Spinal cord (tissue), 10 donors: Measurements from ENCODE around the gene RECK. TPM values are rescaled to one million over a fixed set of nuclear protein-coding genes. Genes with fewer than 3 reads are reported as not detected.

Experiments used
- DNase-seq, 6 donors: peaks; one replicate each; pipeline versions ENCODE4 v3.0.0 to v3.0.0-alpha.2; 2013 to 2015; ENCODE audit warnings: low spot score in 6 of 6, low read depth in 4 of 6
- H3K27ac ChIP-seq: one replicate; pipeline ENCODE4 v1.5.1; 2013; ENCODE audit warnings: low read depth, low read length, control low read depth
- H3K27me3 ChIP-seq: one replicate; pipeline ENCODE4 v1.6.1; 2013; ENCODE audit warnings: low read length; ENCODE audit not compliant: control insufficient read depth, insufficient read depth
- H3K36me3 ChIP-seq: one replicate; pipeline ENCODE4 v1.6.1; 2013; ENCODE audit warnings: low read length; ENCODE audit not compliant: control insufficient read depth, insufficient read depth
- H3K4me1 ChIP-seq: one replicate; pipeline ENCODE4 v1.6.1; 2013; ENCODE audit warnings: low read length; ENCODE audit not compliant: control insufficient read depth, insufficient read depth
- H3K4me3 ChIP-seq: one replicate; pipeline ENCODE4 v1.5.1; 2013; ENCODE audit warnings: low read depth, low read length, control low read depth
- H3K9me3 ChIP-seq: one replicate; pipeline ENCODE4 v1.6.1; 2013; ENCODE audit warnings: low read length; ENCODE audit not compliant: control insufficient read depth, insufficient read depth
- WGBS: methylation state at CpG from one replicate; pipeline ENCODE4 v1.1.5; 2013; ENCODE audit warnings: missing lambda C conversion rate; ENCODE audit not compliant: insufficient coverage; 5-methylcytosine and 5-hydroxymethylcytosine counted together
- polyA plus RNA-seq, 2 donors: library from polyadenylated mRNA; unstranded; fragments of 120-200 nt; gene quantifications; one replicate each; pipeline ENCODE4 v1.2.1, GENCODE V29; 2013; ENCODE audit not compliant: insufficient read length in 2 of 2
- total RNA-seq, 2 donors: library from RNA; depleted of rRNA in 1 of 2; stranded (reverse); fragments of 120-200 nt in 1 of 2; fragments of >200 nt in 1 of 2; gene quantifications; one replicate each; pipeline versions ENCODE4 v1.2.3 to v1.2.4, GENCODE V29; 2013 to 2014
- donor health status: healthy.

RECK gene
- total and polyA plus RNA-seq, 4 donors = 10.9 to 19.4 (median 17.3) TPM

DNA sequence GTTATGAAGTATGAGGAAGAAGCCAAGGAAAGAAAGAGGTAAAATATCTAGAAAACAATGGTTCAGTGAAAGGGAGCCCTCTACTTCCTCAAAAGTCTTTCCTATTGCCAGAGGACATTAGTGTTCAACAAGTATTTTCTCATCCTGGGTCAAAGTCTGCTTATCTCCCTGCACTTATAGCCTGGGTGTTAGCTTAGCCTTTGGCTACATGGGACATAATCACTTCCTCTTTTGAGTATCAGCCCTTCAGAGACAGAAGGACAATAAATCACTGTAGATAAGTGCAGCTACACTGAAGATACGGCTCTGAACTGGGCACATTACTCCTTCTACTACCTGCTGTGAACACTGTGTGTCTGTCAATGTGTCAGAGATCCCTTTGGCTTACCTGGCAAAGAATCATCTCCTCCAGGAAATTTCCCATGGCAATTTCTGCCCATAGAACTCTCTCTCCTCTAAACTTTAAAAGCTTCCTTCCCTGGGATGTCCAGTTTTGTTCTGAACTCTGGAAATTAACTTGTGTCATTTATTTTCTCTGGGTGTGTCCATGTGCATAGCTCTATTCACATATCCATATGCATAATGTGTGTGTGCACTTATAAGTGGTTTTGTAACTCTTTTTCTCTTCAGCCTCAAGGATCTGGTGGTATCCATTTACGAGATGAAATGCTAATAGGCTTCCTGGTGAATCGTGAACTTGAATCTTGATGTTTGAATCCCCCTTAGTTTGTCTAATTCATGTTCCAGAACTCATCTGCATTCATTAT, 30.0 kb upstream of the RECK start:
- H3K4me1 ChIP-seq = no peaks in the 10 kb centered on the region
- no peak overlapping the region for H3K27ac ChIP-seq
- H3K36me3 ChIP-seq = no peaks in the 10 kb centered on the region
- 80% methylated on average over 1 of the region's 3 CpGs for WGBS
- H3K27me3 ChIP-seq = peaks cover 17% of the 10 kb centered on the region
- no peak for DNase-seq
- no peak overlapping the region for H3K4me3 ChIP-seq
- H3K9me3 ChIP-seq = no peaks in the 10 kb centered on the region

DNA sequence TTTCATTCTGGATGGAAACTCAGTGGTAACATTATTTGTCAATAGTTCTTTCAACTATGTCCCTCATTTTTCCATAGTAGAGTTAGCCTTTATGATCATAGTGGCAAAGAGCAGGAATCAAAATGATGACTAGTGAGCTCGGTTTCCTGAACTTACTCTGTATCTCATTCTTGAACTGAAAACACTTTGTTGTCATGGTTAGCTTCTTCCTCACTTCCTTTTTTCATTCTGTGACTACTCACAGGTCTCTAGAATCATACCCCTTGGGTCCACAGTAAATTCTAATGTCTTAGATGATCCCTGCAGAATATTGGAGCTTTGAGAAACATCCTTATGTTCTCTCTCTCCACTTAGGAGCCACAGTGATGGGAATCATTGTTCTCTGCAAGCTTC, 29.4 kb upstream of the RECK start:
- Histone ChIP-seq H3K27ac (no peak overlapping the region), H3K27me3 (peaks cover 13% of the 10 kb centered on the region), H3K36me3 (no peaks in the 10 kb centered on the region), H3K9me3 (no peaks in the 10 kb centered on the region), H3K4me3 (no peak overlapping the region), H3K4me1 (no peaks in the 10 kb centered on the region)
- 80% methylated on average over 1 of the region's 1 CpG for WGBS
- DNase-seq = no peak

GRCh38 chr9:36007852-36008251, 28.9 kb upstream of the RECK start:
- Histone ChIP-seq H3K9me3 (no peaks in the 10 kb centered on the region), H3K4me3 (no peak overlapping the region), H3K4me1 (no peaks in the 10 kb centered on the region), H3K27me3 (peaks cover 13% of the 10 kb centered on the region), H3K36me3 (no peaks in the 10 kb centered on the region), H3K27ac (no peak overlapping the region)
- no CpG with 5 or more reads among the region's 2 CpGs for WGBS
- no peak for DNase-seq

DNA sequence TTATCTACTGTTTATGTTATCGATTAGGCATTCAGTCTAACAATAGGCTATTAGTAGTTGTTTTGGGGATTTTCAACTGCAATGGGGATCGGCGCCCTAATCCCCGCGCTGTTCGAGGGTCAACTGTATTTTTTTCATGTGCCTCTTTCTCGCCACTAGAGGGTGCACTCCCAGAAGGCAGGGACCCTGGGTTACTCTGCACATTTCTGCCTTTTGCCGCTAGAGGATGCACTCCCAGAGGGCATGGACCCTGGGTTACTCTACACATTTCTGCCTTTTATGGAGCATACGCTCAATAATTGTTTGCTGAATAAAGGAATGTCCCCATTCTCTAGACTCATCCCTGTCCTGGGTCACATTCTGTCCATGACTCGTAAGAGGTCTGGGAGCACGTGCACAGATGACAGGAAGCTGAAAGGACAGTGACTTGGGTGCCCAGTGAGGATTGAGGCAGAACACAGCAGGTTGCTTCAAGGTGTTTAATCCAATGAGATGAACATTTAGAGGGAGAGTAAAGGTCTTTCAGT, 27.9 kb upstream of the RECK start:
- Histone ChIP-seq H3K4me1 (no peaks in the 10 kb centered on the region), H3K27ac (no peak overlapping the region), H3K4me3 (no peak overlapping the region), H3K36me3 (no peaks in the 10 kb centered on the region), H3K9me3 (no peaks in the 10 kb centered on the region), H3K27me3 (peaks cover 16% of the 10 kb centered on the region)
- peak in 4 of 6 donors; percentile 1 to 57 (median 16) for DNase-seq
- 29% methylated on average over 4 of the region's 11 CpGs for WGBS

GRCh38 chr9:36011379-36011778, 25.3 kb upstream of the RECK start:
- WGBS = no CpG with 5 or more reads among the region's 3 CpGs
- no peak for DNase-seq
- no peaks in the 10 kb centered on the region for H3K9me3 ChIP-seq
- H3K4me3 ChIP-seq = no peak overlapping the region
- no peaks in the 10 kb centered on the region for H3K36me3 ChIP-seq
- no peaks in the 10 kb centered on the region for H3K4me1 ChIP-seq
- peaks cover 11% of the 10 kb centered on the region for H3K27me3 ChIP-seq
- H3K27ac ChIP-seq = no peak overlapping the region

DNA sequence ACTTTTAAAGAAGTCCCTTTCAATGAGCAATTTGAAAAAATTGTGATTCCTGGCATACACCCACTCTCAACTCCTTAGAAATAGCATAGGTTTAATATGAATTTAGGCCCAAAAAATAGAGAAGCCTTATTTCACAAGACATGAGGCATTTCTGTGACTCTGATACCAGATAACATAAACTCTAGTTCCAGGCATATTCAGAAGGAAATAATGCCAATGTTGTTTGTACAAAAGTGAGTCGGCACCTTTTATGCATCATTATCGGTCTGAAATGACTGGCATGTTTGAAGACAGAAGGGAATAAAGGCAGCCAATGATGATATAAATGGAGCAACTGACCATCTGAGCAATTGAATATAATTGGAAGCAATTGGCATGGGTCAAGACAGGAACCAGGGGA, 19.4 kb upstream of the RECK start:
- no peak for DNase-seq
- H3K36me3 ChIP-seq = no peaks in the 10 kb centered on the region
- no peak overlapping the region for H3K27ac ChIP-seq
- H3K9me3 ChIP-seq = no peaks in the 10 kb centered on the region
- no peaks in the 10 kb centered on the region for H3K4me1 ChIP-seq
- no peak overlapping the region for H3K4me3 ChIP-seq
- WGBS = 91% methylated on average over 2 of the region's 2 CpGs
- H3K27me3 ChIP-seq = peaks cover 3% of the 10 kb centered on the region

- H3K4me1 ChIP-seq = peaks cover 1% of the 10 kb centered on the region
- no peak overlapping the region for H3K4me3 ChIP-seq
- H3K9me3 ChIP-seq = no peaks in the 10 kb centered on the region
- WGBS = 100% methylated on average over 2 of the region's 3 CpGs
- H3K27me3 ChIP-seq = no peaks in the 10 kb centered on the region
- no peaks in the 10 kb centered on the region for H3K36me3 ChIP-seq
- no peak overlapping the region for H3K27ac ChIP-seq
- no peak for DNase-seq
These were observed 18.6 kb upstream of the RECK start for GRCh38 chr9:36018129-36018528.

GRCh38 chr9:36018891-36019720, 17.6 kb upstream of the RECK start:
- H3K27me3 ChIP-seq = no peaks in the 10 kb centered on the region
- no peaks in the 10 kb centered on the region for H3K36me3 ChIP-seq
- no peak overlapping the region for H3K4me3 ChIP-seq
- 54% methylated on average over 3 of the region's 6 CpGs for WGBS
- no peak for DNase-seq
- H3K27ac ChIP-seq = no peak overlapping the region
- peaks cover 4% of the 10 kb centered on the region for H3K4me1 ChIP-seq
- H3K9me3 ChIP-seq = no peaks in the 10 kb centered on the region

- H3K27ac ChIP-seq = no peak overlapping the region
- H3K4me3 ChIP-seq = no peak overlapping the region
- H3K36me3 ChIP-seq = no peaks in the 10 kb centered on the region
- WGBS = no CpG with 5 or more reads among the region's 1 CpG
- DNase-seq = no peak
- H3K4me1 ChIP-seq = peaks cover 4% of the 10 kb centered on the region
- H3K27me3 ChIP-seq = no peaks in the 10 kb centered on the region
- no peaks in the 10 kb centered on the region for H3K9me3 ChIP-seq
These were observed 14.7 kb upstream of the RECK start for GRCh38 chr9:36021968-36022367.
